GM21825 (cell line): ENCODE data around the gene SORBS2.
"Not testable (repeated sequence)": the region's sequence is repeated elsewhere in the genome, so short reads cannot be mapped to it uniquely, and the experiment has no call there.

Experiments used
- ATAC-seq: cut with Tn5 transposase; IDR thresholded peaks from one replicate; pipeline ENCODE4 v1.9.1; 2021; ENCODE audit warnings: mild to moderate bottlenecking, moderate library complexity; ENCODE audit not compliant: unreplicated experiment

SORBS2 gene, protein sequence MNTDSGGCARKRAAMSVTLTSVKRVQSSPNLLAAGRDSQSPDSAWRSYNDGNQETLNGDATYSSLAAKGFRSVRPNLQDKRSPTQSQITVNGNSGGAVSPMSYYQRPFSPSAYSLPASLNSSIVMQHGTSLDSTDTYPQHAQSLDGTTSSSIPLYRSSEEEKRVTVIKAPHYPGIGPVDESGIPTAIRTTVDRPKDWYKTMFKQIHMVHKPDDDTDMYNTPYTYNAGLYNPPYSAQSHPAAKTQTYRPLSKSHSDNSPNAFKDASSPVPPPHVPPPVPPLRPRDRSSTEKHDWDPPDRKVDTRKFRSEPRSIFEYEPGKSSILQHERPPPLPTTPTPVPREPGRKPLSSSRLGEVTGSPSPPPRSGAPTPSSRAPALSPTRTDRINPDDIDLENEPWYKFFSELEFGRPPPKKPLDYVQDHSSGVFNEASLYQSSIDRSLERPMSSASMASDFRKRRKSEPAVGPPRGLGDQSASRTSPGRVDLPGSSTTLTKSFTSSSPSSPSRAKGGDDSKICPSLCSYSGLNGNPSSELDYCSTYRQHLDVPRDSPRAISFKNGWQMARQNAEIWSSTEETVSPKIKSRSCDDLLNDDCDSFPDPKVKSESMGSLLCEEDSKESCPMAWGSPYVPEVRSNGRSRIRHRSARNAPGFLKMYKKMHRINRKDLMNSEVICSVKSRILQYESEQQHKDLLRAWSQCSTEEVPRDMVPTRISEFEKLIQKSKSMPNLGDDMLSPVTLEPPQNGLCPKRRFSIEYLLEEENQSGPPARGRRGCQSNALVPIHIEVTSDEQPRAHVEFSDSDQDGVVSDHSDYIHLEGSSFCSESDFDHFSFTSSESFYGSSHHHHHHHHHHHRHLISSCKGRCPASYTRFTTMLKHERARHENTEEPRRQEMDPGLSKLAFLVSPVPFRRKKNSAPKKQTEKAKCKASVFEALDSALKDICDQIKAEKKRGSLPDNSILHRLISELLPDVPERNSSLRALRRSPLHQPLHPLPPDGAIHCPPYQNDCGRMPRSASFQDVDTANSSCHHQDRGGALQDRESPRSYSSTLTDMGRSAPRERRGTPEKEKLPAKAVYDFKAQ (N-terminal part only)

DNA sequence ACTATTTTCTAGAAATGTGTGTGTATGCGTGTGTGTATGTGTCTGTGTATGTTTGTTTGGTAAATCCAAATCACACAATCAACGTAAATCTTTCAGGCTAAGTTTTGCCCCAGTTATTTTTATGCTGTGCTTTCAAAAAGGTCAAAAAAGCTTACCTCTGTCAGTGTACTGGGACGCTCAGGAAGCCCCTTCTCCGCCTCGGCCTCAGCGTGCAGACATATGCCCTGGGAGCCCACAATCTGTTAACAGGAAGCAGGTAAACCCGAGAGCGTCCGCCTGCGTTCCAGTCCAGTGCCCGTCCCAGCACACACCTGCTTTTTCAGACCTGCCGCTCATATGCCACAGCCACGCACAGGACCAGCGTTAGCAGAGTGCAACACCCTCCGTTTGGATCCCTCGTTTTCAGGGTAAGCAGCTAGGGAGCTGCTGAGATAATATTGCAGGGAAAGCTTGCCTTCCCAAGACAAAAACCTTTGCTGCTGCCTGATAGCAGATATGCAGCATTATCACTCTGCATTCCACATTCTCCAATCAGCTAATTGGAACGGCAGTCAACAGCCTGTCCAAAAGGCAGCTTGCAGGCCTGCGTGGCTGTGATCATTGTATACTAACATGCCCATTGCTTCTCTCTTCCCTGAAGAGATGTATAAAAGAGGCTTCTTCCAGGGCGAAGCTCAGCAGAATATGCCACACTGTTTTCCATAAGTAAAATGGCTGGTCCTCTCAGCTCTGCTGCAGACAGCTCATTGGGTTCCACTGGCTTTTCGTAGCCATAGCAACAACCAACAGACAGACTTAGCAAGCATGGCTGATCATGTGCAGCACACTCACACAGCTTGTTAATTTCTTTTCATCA is at the start of gene SORBS2:
SORBS2 (minus strand) TSS at position 686 of the 856 bp plus-strand sequence. CDS start 121,623 bp downstream, outside the sequence.
- ATAC-seq, result peak; percentile 92

DNA sequence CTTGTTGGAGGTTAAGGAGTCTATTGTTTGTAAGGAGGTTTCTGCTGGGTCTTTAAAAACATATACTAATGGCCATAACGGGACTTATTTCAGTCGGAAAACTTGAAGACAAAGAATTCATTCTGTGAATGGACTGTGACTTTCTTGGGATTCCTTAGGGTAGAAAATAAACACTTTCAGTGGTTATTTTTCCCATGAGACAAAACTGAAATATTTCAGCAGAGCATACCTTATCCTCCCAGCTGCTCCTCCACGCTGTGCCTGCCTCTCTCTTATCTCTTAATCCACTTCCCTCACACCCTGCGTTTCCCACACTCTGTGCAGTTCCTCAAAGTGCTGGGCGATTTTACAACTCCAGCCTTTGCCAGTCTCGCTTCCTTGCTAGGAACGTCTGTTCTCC is 47.1 kb upstream of the SORBS2 start:
- no peak for ATAC-seq

DNA sequence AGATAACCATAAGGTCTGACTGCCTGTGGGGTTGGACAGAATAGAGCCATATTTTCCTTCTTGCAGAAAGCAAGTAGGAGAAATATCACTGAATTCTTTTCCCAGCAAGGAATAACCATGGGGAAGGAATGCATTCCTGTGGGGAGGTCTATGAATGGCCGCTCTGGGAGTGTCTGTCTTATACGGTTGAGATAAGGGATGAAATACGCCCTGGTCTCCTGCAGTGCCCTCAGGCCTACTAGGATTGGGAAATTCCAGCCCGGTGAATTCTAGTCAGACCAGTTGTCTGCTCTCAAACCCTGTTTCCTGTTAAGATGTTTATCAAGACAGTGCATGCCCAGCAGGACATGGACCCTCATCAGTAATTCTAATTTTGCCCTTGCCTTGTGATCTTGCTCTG is 45.6 kb upstream of the SORBS2 start:
- not testable (repeated sequence) for ATAC-seq

DNA sequence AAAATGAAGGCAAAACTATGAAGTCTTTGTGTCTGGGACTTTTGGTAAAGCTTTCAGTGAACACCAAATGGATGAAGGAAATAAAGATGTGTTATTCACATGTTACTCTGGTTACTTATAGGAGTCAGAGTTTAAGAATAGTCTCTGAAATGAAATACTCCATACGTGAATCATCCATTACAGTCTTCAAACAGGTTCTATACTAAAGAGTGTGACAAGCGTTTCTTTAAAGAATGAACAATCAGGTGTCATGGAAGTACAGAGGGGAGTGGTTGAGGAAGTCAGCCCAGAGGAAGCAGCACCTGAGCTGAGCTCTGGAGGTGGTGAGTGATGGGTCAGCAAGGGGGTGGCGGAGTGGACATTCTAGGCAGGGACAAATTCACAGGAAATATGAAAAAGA is 41.8 kb upstream of the SORBS2 start:
- no peak for ATAC-seq

DNA sequence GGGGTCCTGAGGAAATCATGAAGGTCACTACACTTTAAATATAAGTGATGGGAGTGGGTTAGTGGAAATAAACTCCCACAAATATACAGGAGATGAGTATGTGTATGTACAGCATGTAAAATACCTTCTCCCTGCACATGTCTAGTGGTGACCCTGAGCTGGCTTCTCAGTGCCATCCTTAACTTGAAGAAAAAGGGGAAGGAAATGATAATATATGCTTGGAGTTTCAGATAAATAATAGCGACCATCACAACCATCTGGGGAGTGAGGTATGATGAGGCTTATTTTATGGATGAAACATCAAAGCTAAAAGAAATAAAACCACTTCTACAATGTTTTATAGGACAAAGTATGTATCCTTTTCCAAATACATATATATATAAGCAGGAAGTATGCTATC is 41.0 kb upstream of the SORBS2 start:
- no peak for ATAC-seq

DNA sequence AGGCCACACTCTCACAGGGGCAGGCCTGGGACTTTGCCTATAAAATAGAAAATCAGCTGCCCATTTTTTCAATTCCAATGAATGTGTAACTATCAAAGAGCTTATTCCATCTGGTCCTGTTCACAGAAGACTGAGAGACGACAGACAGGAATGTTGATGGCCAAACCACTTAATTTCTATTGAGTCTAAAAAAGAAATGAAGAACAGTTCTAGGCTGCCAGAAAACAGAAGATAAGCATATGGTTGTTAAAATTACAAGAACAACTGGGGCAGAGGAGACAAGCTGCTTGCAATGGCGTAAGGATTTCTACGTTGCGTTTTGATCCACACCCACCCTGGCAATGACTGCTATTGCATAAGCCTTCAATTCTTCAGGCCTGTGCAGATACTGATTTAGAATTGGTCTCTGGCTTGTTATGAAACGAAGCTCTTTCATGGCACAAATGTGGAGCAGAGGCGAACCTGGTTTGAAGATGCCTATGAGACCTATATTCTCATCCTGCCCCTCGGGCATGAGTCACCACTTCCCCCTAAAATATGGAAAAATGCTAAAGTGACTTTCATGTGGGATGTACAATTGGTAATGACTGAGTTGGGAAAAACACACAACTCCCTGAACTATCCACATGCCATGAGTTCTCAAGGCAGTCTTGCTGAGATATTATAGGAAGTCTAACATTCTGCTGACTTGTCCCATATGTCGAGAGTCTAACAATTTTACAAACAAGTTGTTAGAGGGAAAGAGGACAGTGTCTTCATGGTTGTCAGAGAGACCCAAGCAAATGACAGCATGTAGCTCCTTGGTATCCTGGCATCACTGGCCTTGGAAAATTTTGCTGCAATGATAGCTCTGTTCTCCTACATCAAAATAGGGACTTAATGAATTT is 37.9 kb upstream of the SORBS2 start:
- no peak for ATAC-seq

DNA sequence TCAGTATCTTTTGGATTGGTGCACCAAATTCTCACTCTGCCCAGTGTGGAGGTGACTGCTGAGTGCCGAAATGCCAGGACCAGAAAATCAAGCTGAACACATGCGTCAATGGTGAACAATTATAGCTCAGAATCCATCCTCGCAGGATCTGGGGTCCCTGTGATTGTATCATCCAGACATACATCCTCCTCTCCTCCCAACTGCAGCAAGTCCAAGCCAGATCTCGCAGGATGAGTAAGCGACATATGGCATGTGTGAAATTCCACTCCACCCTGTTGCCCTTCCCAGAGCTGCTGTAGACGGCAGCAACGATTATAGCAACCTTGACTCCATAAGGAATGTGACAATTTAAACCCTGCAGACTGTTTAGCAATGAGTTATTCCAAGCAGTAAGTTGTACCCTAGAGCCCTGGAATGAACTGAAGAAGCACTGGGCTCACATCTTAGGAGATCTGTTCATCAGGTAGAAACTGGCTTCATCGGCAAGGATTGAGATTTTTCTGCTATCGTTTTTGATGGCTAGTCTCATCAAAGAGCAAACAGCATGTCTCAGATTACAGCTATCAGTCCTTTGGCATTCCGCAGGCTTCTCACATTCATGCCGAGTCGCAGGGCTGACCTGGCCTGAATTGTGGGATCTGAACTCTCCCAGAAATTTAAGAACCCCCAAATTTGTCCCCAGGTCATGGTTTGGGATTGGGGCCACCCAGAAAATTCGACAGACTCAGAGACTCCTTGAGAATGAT is 35.5 kb upstream of the SORBS2 start:
- no peak for ATAC-seq

DNA sequence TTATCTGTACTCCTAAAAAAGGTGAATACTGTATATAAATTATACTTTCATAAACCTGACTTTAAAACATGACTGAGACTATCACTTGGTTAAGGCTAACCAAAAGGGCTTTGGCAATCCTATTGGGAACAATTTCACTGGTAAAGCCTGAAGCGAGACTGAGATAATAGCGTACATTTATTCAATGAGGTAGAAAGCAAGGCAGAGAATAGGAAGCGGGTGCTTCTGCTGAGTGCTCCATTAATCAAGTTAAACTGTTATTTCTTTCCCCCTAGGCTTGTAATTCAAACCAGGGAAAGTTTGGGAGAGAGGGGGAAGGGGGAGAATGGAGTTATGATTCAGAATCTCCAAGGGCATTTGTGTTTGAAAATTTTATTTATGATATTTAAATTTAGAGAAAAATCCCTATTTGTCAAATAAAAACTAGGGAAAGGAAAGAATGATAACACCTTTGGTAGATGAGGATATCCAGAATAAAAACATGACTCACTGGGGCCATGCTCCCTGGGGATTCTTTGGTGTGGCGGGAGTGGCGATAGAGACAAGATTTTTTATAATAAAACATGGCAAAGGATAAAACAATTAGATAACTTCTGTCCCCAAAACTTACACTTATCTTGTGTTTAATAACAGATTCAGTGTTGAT is 34.6 kb upstream of the SORBS2 start:
- no peak for ATAC-seq

DNA sequence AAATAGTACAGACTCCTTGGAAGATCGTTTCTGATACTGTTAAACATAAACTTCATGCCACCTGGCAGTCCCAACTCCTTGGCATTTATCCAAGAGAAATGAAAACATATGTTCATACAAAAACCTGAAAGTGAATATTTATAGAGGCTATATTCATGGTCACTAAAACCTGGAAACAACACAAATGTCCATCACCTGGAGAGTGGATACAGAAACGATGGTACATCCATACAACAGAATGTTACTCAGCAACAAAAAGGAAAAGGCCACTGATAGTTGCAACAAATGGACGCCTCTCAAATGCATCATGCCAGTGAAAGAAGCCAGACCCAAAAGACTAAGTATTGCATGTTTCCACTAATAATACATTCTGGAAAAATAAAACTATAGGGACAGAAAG is 34.0 kb upstream of the SORBS2 start:
- no peak for ATAC-seq

DNA sequence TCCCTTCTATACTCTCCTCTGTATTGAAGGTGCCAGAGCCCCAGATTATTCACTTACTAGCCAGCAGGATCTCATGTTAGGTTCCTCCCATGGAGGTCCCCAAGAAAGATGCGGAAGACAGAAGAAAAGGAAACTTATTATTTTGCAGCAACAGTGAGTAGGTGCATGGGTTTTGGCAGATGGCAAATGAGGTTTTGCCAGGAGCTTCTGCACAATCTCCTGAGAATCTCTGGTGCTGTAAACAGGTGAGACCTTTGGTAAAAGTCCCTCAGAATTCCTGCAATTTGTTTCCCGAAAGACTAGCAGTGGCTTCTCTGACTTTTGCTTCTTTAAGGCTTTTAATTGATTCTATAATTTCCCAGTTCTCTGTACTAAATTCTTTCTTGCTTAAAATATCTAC is 29.5 kb upstream of the SORBS2 start:
- ATAC-seq, result no peak

DNA sequence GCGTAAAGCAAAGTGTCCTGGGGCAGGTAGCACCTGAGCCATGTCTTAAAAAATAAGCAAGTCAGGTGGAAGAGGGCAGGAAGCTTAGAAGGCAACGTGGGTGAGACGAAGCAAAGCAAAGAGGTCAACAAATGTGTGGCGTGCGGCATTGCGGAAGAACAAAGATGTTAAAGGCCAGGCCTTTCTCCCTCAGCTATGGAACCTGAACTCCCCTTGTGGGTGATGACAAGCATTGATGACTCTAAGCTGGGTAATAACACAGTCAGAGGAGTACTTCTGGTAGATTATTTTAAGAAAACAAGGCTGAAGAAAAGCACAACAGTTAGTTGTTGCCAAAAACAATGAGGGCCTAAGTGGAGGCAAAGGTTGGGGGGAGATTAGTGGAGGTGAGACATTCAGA is 29.0 kb upstream of the SORBS2 start:
- no peak for ATAC-seq

DNA sequence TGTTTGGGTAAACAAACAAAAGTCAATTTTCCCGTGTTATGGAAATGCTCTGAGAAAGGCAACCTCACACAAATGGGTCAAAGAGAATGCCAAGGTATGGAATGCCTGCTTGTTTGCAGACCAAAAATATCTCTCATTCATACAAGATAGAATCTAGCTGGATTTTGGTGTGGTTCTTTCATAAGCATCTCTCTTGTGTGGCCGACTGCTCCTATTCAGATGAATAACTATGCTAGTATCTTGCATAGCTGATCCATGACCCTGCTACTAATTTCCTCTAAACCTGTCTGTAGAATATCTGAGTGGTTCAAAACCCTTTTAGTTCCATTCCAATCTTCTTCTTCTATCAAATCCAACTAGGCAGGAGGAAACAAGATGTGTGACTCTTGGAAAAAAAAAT is 28.2 kb upstream of the SORBS2 start:
- ATAC-seq, result no peak

DNA sequence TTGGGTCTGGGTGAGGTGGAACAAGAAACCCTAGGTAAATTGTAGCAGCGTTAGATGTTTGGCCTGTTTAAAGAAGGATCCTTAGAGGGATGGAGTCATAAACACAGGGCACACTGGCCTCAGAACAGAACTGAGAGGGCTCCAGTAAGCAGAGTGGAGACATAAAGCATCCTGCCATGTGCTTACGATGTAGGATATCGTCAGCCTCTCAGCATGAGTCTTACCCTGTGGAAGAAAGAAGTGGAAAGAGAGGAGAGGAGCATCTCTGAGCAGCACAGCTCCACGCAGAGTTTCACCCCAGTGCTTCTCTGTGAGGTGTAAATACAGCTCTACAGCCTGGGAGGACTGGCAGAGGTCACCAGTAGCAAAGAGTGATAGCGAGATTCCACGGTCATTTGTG is 27.8 kb upstream of the SORBS2 start:
- no peak for ATAC-seq

DNA sequence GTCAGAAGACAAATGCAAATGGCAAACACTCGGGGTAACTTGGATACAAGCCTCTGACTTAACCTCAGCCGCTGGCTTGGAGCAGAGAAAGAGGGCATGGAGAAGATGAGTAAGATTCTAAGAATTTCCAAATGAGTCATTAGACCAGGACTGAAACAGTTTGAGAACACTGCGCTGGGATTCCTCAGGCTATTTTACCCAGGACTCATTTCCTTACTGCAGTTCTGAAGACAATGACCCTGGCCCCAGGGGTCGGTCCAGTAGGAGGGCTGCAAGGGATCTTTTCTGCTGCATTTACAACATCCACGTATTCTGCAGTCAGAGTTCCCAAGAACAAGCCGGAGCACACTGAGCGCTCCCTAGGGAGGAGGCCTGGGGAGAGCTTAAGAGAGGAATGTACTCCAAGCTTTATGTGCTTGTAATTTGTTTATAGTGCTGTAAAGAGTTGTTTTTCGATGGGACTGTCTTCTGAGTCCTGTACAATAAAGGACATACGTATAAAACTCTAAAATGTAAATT is 27.3 kb upstream of the SORBS2 start:
- no peak for ATAC-seq

DNA sequence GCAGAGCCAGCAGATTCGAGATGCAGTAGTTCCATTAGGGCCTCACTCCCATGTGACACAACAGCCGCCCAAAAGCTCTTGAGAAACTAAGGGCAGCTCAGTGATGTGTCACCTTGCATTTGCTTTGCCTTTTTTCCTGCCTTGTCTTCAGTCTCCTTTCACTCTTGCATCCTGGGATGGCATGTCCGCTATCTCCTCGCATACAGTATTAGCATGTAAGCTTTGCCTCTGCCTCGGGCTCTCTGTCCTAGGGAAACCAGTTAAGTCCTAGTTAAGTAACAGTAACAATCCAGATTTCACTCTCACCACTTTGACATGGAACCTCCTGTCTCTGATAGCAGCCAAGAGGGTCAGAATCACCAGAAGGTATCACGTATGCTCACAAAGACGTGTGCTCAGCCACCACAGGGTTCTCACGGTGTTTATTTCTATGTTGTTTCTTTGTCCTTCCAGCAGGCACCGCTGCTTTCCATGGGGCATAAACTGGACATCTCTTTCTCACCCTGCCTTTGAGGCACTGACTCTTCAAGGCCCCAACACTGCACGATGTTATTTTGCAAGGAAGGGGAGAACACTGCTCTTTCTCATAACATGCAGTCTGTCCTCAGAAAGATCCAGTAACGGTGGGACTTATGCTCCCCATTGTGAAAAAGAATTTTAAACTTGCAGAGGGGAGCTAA is 26.7 kb upstream of the SORBS2 start:
- ATAC-seq, result no peak

DNA sequence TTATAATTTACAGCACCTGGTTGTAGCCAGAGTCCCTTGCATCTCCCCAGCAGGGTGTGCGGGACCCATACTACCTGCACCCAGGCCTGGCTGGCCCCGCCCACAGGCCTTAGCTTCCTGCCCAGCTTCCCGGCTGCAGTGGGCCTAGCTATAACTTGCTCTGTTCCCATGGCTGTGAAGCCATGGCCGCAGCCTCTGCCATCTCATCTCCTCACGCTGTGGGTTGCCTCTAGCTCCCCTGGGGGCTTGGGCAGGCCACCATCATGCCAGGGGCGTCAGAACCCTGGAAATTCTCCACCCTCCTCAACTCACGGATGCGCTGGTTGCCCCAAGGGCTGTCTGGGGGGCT is 26.1 kb upstream of the SORBS2 start:
- ATAC-seq, result no peak

DNA sequence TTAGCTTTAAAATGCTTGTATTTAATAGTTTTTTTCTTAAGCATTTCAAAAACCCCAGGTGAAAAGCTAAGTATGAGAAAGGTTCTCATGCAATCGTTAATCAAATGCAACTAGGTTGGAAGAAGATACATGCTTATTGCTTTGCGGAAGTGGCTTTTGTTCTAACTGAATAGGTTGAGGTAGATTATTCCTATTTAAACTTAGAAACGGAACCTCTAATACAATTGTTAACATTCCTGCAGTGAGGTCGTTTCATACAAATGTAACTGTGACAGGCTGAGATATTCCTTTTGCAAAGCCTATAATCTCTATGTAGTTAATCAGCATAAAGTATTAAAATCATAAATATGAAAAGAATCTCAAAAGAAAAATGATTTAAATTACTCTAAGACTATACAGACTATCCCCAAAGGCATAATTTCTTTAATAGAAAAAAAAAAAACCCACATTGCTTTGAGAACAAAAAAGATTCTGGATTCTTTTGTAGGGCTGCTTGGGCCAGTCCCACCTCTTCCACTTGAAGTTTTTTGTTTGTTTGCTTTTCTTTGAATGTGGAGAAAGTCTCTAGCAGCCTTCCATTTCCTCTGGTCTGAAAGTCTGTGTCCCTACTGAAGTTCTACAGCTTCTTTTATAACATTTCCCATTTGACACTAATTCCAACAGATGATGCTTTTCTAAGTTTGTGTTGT is 25.6 kb upstream of the SORBS2 start:
- ATAC-seq, result no peak
